OCI-LY1 (cell line): ENCODE measurements around the gene RAB38.
A peak's percentile ranks its signal among the peaks of the same experiment; 100 is the strongest.

Experiments used
- H2AFZ ChIP-seq: fragments of 200-600 bp; sonication (generic), shearing (Covaris generic); 2 replicates; pipeline ENCODE4 v1.6.0; 2014; ENCODE audit warnings: antibody characterized with exemption, mild to moderate bottlenecking, low read length
- H3F3A ChIP-seq: fragments of 200-600 bp; sonication (generic), shearing (Covaris generic); 2 replicates; pipeline ENCODE4 v1.6.0; 2014; ENCODE audit warnings: mild to moderate bottlenecking, antibody characterized with exemption, low read length, moderate library complexity; ENCODE audit not compliant: insufficient read depth
- H3K27ac ChIP-seq: fragments of 200-600 bp; sonication (generic); 2 replicates; pipeline ENCODE4 v1.5.1; 2014; ENCODE audit warnings: low read length, mixed run types, mild to moderate bottlenecking, low read depth; ENCODE audit not compliant: poor library complexity, severe bottlenecking
- H3K27me3 ChIP-seq: fragments of 200-600 bp; sonication (generic); 2 replicates; pipeline ENCODE4 v1.6.0; 2014; ENCODE audit warnings: antibody characterized with exemption, mild to moderate bottlenecking, low read length, moderate library complexity; ENCODE audit not compliant: insufficient read depth
- H3K36me3 ChIP-seq: fragments of 200-600 bp; sonication (generic); 2 replicates; pipeline ENCODE4 v1.6.1; 2014; ENCODE audit warnings: mild to moderate bottlenecking, antibody characterized with exemption, low read length, moderate library complexity, mixed read lengths; ENCODE audit not compliant: insufficient read depth
- H3K4me1 ChIP-seq: fragments of 200-600 bp; sonication (generic); 2 replicates; pipeline ENCODE4 v1.5.1; 2014; ENCODE audit warnings: mild to moderate bottlenecking, low read length, moderate library complexity; ENCODE audit not compliant: insufficient read depth, severe bottlenecking
- H3K4me2 ChIP-seq: fragments of 200-600 bp; sonication (generic), shearing (Covaris generic); 2 replicates; pipeline ENCODE4 v1.6.1; 2014; ENCODE audit warnings: low read length
- H3K4me3 ChIP-seq: fragments of 200-600 bp; sonication (generic); 2 replicates; pipeline ENCODE4 v1.5.1; 2014; ENCODE audit warnings: low read length, low read depth, mild to moderate bottlenecking, mixed read lengths; ENCODE audit not compliant: poor library complexity, severe bottlenecking
- H3K79me2 ChIP-seq: fragments of 200-600 bp; shearing (Covaris generic); 2 replicates; pipeline ENCODE4 v1.6.1; 2016; ENCODE audit warnings: mixed run types, low read length, mixed read lengths; ENCODE audit not compliant: insufficient read depth
- H3K9ac ChIP-seq: fragments of 200-600 bp; sonication (generic), shearing (Covaris generic); 2 replicates; pipeline ENCODE4 v1.6.1; 2014; ENCODE audit warnings: mild to moderate bottlenecking, low read length, mixed read lengths
- H3K9me2 ChIP-seq: fragments of 200-600 bp; sonication (generic), shearing (Covaris generic); 2 replicates; pipeline ENCODE4 v1.6.1; 2014; ENCODE audit warnings: low read depth, mild to moderate bottlenecking, low read length, mixed read lengths
- H3K9me3 ChIP-seq: fragments of 200-600 bp; shearing (Covaris generic); 2 replicates; pipeline ENCODE4 v1.6.1; 2014; ENCODE audit warnings: low read length, mixed read lengths
- H4K20me1 ChIP-seq: fragments of 200-600 bp; sonication (generic), shearing (Covaris generic); 2 replicates; pipeline ENCODE4 v1.6.0; 2016; ENCODE audit warnings: mild to moderate bottlenecking, low read length; ENCODE audit not compliant: insufficient read depth
- CTCF ChIP-seq: fragments of 200-600 bp; sonication (generic), shearing (Covaris generic); IDR thresholded peaks from 2 replicates; pipeline ENCODE4 v1.5.1; 2017; ENCODE audit warnings: mild to moderate bottlenecking, antibody characterized with exemption, low read length, moderate library complexity, mixed read lengths
- EZH2 ChIP-seq: fragments of 200-600 bp; sonication (generic), shearing (Covaris generic); IDR thresholded peaks from 2 replicates; pipeline ENCODE4 v1.8.0; 2017; ENCODE audit warnings: borderline replicate concordance, mixed run types, mild to moderate bottlenecking, antibody characterized with exemption, low read length, moderate library complexity, mixed read lengths

RAB38 gene

GRCh38 chr11:88105526-88105925 lies 69.7 kb downstream of the RAB38 start:
- H3K4me2 ChIP-seq = no peak overlapping the region
- H3K36me3 ChIP-seq = no peaks in the 10 kb centered on the region
- no peaks in the 10 kb centered on the region for H3K9me3 ChIP-seq
- no peaks in the 10 kb centered on the region for H4K20me1 ChIP-seq
- no peaks in the 10 kb centered on the region for H3K4me1 ChIP-seq
- H3K4me3 ChIP-seq = no peak overlapping the region
- no peaks in the 10 kb centered on the region for H3K79me2 ChIP-seq
- no peaks in the 10 kb centered on the region for H3F3A ChIP-seq
- no peak overlapping the region for H3K9ac ChIP-seq
- H3K27me3 ChIP-seq = no peaks in the 10 kb centered on the region
- H3K27ac ChIP-seq = no peak overlapping the region
- no peaks in the 10 kb centered on the region for H3K9me2 ChIP-seq
- TF ChIP-seq EZH2 (no peak), CTCF (no peak)
- H2AFZ ChIP-seq = no peak overlapping the region

GRCh38 chr11:88104408-88104807 lies 70.8 kb downstream of the RAB38 start:
- Histone ChIP-seq H3K36me3 (no peaks in the 10 kb centered on the region), H4K20me1 (no peaks in the 10 kb centered on the region), H3K4me3 (no peak overlapping the region), H2AFZ (no peak overlapping the region), H3K9me3 (no peaks in the 10 kb centered on the region), H3K4me2 (no peak overlapping the region), H3K27ac (no peak overlapping the region), H3K4me1 (no peaks in the 10 kb centered on the region), H3K9ac (no peak overlapping the region), H3F3A (no peaks in the 10 kb centered on the region), H3K27me3 (no peaks in the 10 kb centered on the region), H3K79me2 (no peaks in the 10 kb centered on the region), H3K9me2 (no peaks in the 10 kb centered on the region)
- TF ChIP-seq EZH2 = no peak
- no peak for TF ChIP-seq CTCF

- Histone ChIP-seq H3F3A (no peaks in the 10 kb centered on the region), H4K20me1 (no peaks in the 10 kb centered on the region), H3K4me2 (no peak overlapping the region), H3K9ac (no peak overlapping the region), H3K9me2 (no peaks in the 10 kb centered on the region), H3K4me1 (no peaks in the 10 kb centered on the region), H2AFZ (no peak overlapping the region), H3K9me3 (no peaks in the 10 kb centered on the region), H3K4me3 (no peak overlapping the region), H3K36me3 (no peaks in the 10 kb centered on the region), H3K79me2 (no peaks in the 10 kb centered on the region), H3K27me3 (no peaks in the 10 kb centered on the region), H3K27ac (no peak overlapping the region)
- TF ChIP-seq EZH2 (no peak), CTCF (peak; percentile 87)
Observed at GRCh38 chr11:88103337-88104206, 71.7 kb downstream of the RAB38 start.
